Measurements from ENCODE around the gene TEC.
"Not testable (repeated sequence)": the region's sequence is repeated elsewhere in the genome, so short reads cannot be mapped to it uniquely, and the experiment has no call there.

The TEC gene

GRCh38 chr4:48237996-48238645, 31.5 kb downstream of the TEC start:
- DNase-seq = peak; percentile 6

GRCh38 chr4:48235050-48235449, 34.6 kb downstream of the TEC start:
- DNase-seq = no peak

GRCh38 chr4:48234575-48234974, 35.1 kb downstream of the TEC start:
- no peak for DNase-seq

GRCh38 chr4:48228949-48229348, 40.7 kb downstream of the TEC start:
- DNase-seq = no peak

- DNase-seq = no peak
These were observed 42.0 kb downstream of the TEC start for GRCh38 chr4:48227662-48228061.

- DNase-seq = no peak
These were observed 43.4 kb downstream of the TEC start for GRCh38 chr4:48226199-48226598.

- DNase-seq = no peak
These were observed 44.1 kb downstream of the TEC start for GRCh38 chr4:48225368-48226141.

- DNase-seq = no peak
These were observed 45.0 kb downstream of the TEC start for GRCh38 chr4:48224606-48225005.

- no peak for DNase-seq
These were observed 45.9 kb downstream of the TEC start for GRCh38 chr4:48223633-48224295.

- no peak for DNase-seq
These were observed 47.1 kb downstream of the TEC start for GRCh38 chr4:48222491-48222890.

- not testable (repeated sequence) for DNase-seq
These were observed 50.2 kb downstream of the TEC start for GRCh38 chr4:48219430-48219829.

- no peak for DNase-seq
These were observed 53.1 kb downstream of the TEC start for GRCh38 chr4:48216563-48216962.

GRCh38 chr4:48215977-48216376, 53.7 kb downstream of the TEC start:
- no peak for DNase-seq

GRCh38 chr4:48212165-48212564, 57.5 kb downstream of the TEC start:
- no peak for DNase-seq

- no peak for DNase-seq
These were observed 58.7 kb downstream of the TEC start for GRCh38 chr4:48210966-48211328.

GRCh38 chr4:48205626-48206025, 64.0 kb downstream of the TEC start:
- DNase-seq = no peak

GRCh38 chr4:48205107-48205506, 64.5 kb downstream of the TEC start:
- DNase-seq = no peak

GRCh38 chr4:48203819-48204218, 65.8 kb downstream of the TEC start:
- DNase-seq = no peak

- no peak for DNase-seq
These were observed 71.9 kb downstream of the TEC start for GRCh38 chr4:48197643-48198237.

GRCh38 chr4:48196758-48197504, 72.7 kb downstream of the TEC start:
- DNase-seq = no peak

- no peak for DNase-seq
These were observed 73.8 kb downstream of the TEC start for GRCh38 chr4:48195853-48196252.

- DNase-seq = peak; percentile 95
These were observed 74.3 kb downstream of the TEC start for GRCh38 chr4:48195374-48195773.

GRCh38 chr4:48194971-48195370, 74.7 kb downstream of the TEC start:
- DNase-seq = no peak

Data from NCI-H774 (cell line).